ENCODE results near the gene CNKSR3. TPM values are rescaled to one million over a fixed set of nuclear protein-coding genes. Genes with fewer than 3 reads are reported as not detected.

The CNKSR3 gene
- total RNA-seq, 1 experiment from 2014 or later: 5.6 TPM

GRCh38 chr6:154504865-154505449, 5.5 kb downstream of the CNKSR3 start:
- H2BK20ac ChIP-seq (ENCODE audit: low read depth, low read length, poor library complexity, severe bottlenecking): no peak overlapping the region
- no peak overlapping the region for H3K18ac ChIP-seq (ENCODE audit: insufficient read length, low read depth, low read length)
- peaks cover 7% of the 10 kb centered on the region for H3K23me2 ChIP-seq (ENCODE audit: insufficient read length, low read depth, low read length, poor library complexity, severe bottlenecking)
- no peak overlapping the region for H3K14ac ChIP-seq (ENCODE audit: insufficient read depth, low read length)
- no peak overlapping the region for H2BK15ac ChIP-seq (ENCODE audit: low read depth, low read length)
- no peak overlapping the region for H3K27ac Mint-ChIP-seq
- peaks cover 0 to 22% (median 0%) of the 10 kb centered on the region in 3 experiments; a peak in 3 of 7 replicates for H3K36me3 Mint-ChIP-seq (ENCODE audit: insufficient read depth in 1 of 3, low read depth in 3 of 3)
- no peaks in the 10 kb centered on the region for H3K79me1 ChIP-seq (ENCODE audit: insufficient read depth, low read depth, low read length, poor library complexity, severe bottlenecking)
- no peak overlapping the region for H4K8ac ChIP-seq (replicated peaks; ENCODE audit: insufficient read length, low read depth, low read length)
- H2AFZ ChIP-seq (ENCODE audit: low read length): no peak overlapping the region
- no peak overlapping the region for H3K56ac ChIP-seq (ENCODE audit: insufficient read length, low read depth, low read length)
- DNase-seq: no peak
- no peak overlapping the region for H3K4me3 Mint-ChIP-seq
- H2AK5ac ChIP-seq (ENCODE audit: insufficient read length, low read length): no peak overlapping the region
- H3K4me1 ChIP-seq (ENCODE audit: insufficient read depth, low read length): peaks cover 5% of the 10 kb centered on the region; the same call in 1 of the 2 replicates
- H2BK5ac ChIP-seq (ENCODE audit: insufficient read length, low read length): no peak overlapping the region
- no peak overlapping the region for H3K23ac ChIP-seq (ENCODE audit: insufficient read length, low read depth, low read length)
- H3K27ac ChIP-seq (ENCODE audit: insufficient read length, low read depth, low read length): no peak overlapping the region
- TF ChIP-seq CTCF (conservative IDR thresholded peaks at IDR 0.05): no peak
- H2BK120ac ChIP-seq (ENCODE audit: low read depth, low read length, poor library complexity, severe bottlenecking): no peak overlapping the region
- H3K9ac ChIP-seq (ENCODE audit: extremely low read depth, insufficient read length, low read length): no peak overlapping the region
- no peak overlapping the region for H4K91ac ChIP-seq (ENCODE audit: insufficient read length, low read depth, low read length)
- H3K79me2 ChIP-seq (ENCODE audit: insufficient read depth, low read length): no peaks in the 10 kb centered on the region
- peaks cover 20% of the 10 kb centered on the region; the same call in 1 of the 2 replicates for H3K27me3 ChIP-seq (ENCODE audit: insufficient read depth, low read length)
- peaks cover 20 to 45% of the 10 kb centered on the region in 2 experiments for H3K4me1 Mint-ChIP-seq
- H4K20me1 ChIP-seq (ENCODE audit: control insufficient read depth, insufficient read depth, insufficient read length): no peaks in the 10 kb centered on the region
- no peaks in the 10 kb centered on the region; a peak in 1 of 5 replicates for H3K9me3 Mint-ChIP-seq
- no peak overlapping the region for H3T11ph ChIP-seq (ENCODE audit: low read length)
- no CpG with 5 or more reads among the region's 5 CpGs for WGBS (ENCODE audit: extremely low coverage, insufficient read length, low lambda C conversion rate)
- H3K27me3 Mint-ChIP-seq (ENCODE audit: low read depth): peaks cover 67% of the 10 kb centered on the region
- H2BK12ac ChIP-seq (ENCODE audit: insufficient read length, low read depth, low read length): no peak overlapping the region
- H3K4ac ChIP-seq (ENCODE audit: low read depth, low read length): no peak overlapping the region
- no peaks in the 10 kb centered on the region for H3K9me3 ChIP-seq (ENCODE audit: control insufficient read depth, low read depth, low read length)
- H3K4me2 ChIP-seq (ENCODE audit: insufficient read depth, insufficient read length, low read length): no peak overlapping the region
- H4K5ac ChIP-seq (ENCODE audit: insufficient read length, low read depth, low read length): no peak overlapping the region

Data from H9 (cell line).